COR-L47 (cell line): Measurements from ENCODE around the gene RLN2.
"Not testable (repeated sequence)": the region's sequence is repeated elsewhere in the genome, so short reads cannot be mapped to it uniquely, and the experiment has no call there.

Experiments used
- DNase-seq: peaks from one replicate; lab custom pipeline; 2025; lab: John Stamatoyannopoulos, UW

Gene RLN2

GRCh38 chr9:5303840-5304795 is at the start of gene RLN2:
RLN2 (minus strand) TSS chr9:5304716; CDS start chr9:5304580, 136 bp downstream.
- peak; percentile 4 for DNase-seq

GRCh38 chr9:5354184-5354583 is 49.7 kb upstream of the RLN2 start:
- no peak for DNase-seq

- DNase-seq = no peak
Observed at GRCh38 chr9:5352637-5353248, 48.2 kb upstream of the RLN2 start.

GRCh38 chr9:5338992-5339981 is 34.8 kb upstream of the RLN2 start, which contains the start of gene RLN1:
RLN1 (minus strand) TSS chr9:5339876; CDS start chr9:5339746, 130 bp downstream.
- not testable (repeated sequence) for DNase-seq

- DNase-seq = no peak
Observed at GRCh38 chr9:5336688-5337087, 32.2 kb upstream of the RLN2 start.

- not testable (repeated sequence) for DNase-seq
Observed at GRCh38 chr9:5331276-5331675, 26.8 kb upstream of the RLN2 start.

GRCh38 chr9:5326893-5327548 is 22.5 kb upstream of the RLN2 start:
- no peak for DNase-seq

- no peak for DNase-seq
Observed at GRCh38 chr9:5326187-5326586, 21.7 kb upstream of the RLN2 start.

GRCh38 chr9:5321601-5322000 is 17.1 kb upstream of the RLN2 start:
- DNase-seq = not testable (repeated sequence)

GRCh38 chr9:5321058-5321457 is 16.5 kb upstream of the RLN2 start:
- no peak for DNase-seq

- DNase-seq = not testable (repeated sequence)
Observed at GRCh38 chr9:5316406-5316805, 11.9 kb upstream of the RLN2 start.

- DNase-seq = no peak
Observed at GRCh38 chr9:5315187-5315923, 10.8 kb upstream of the RLN2 start.

GRCh38 chr9:5310851-5311250 is 6.3 kb upstream of the RLN2 start:
- no peak for DNase-seq

GRCh38 chr9:5305741-5306140 is 1.2 kb upstream of the RLN2 start:
- DNase-seq = no peak

- DNase-seq = no peak
Observed at GRCh38 chr9:5301544-5301943, 3.0 kb downstream of the RLN2 start.

GRCh38 chr9:5292141-5292540 is 12.4 kb downstream of the RLN2 start:
- DNase-seq = no peak

GRCh38 chr9:5288591-5288990 is 15.9 kb downstream of the RLN2 start:
- no peak for DNase-seq

GRCh38 chr9:5286262-5286661 is 18.3 kb downstream of the RLN2 start:
- DNase-seq = no peak

GRCh38 chr9:5278486-5278885 is 26.0 kb downstream of the RLN2 start:
- no peak for DNase-seq

GRCh38 chr9:5274770-5275169 is 29.7 kb downstream of the RLN2 start:
- DNase-seq = no peak

GRCh38 chr9:5269249-5269715 is 35.2 kb downstream of the RLN2 start:
- DNase-seq = no peak
